ENCODE data around the gene GREB1.

- TF ChIP-seq CTCF (IDR thresholded peaks at IDR 0.05; ENCODE audit: low read depth, low read length) = no peak
- TF ChIP-seq EZH2phosphoT487 (IDR thresholded peaks at IDR 0.05; ENCODE audit: low read depth) = no peak
These were observed 142.8 kb downstream of the GREB1 start for GRCh38 chr2:11676640-11677039.

Measured in OCI-LY3 (cell line).